ENCODE results near the gene WDR35. TPM values are rescaled to one million over a fixed set of nuclear protein-coding genes. Genes with fewer than 3 reads are reported as not detected.

The WDR35 gene
- total RNA-seq, 1 experiment from 2014 or later = 16.7 TPM

DNA sequence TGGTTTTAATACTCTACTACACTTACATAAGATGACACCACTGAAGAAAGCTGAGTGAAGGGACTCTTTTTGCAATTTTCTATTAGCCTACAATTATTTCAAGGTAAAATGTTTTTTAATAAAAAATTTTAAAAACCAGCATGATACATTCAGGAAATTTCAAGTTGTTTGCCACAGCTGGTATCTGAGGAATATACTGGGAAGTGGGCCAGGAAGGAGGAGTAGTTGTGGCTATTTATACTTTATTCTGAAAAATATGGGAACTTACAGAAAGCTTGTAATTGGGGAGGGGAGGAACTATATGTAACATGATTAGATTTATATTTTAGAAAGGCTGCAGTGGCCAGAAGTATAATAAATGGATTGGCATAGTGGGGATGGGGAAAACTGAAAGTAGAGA lies 40.8 kb downstream of the WDR35 start:
- Mint-ChIP-seq H3K27ac (no peak overlapping the region), H3K4me1 (peaks cover 13 to 14% of the 10 kb centered on the region in 2 experiments), H3K27me3 (ENCODE audit: low read depth) (no peaks in the 10 kb centered on the region), H3K9me3 (no peaks in the 10 kb centered on the region), H3K4me3 (no peak overlapping the region), H3K36me3 (ENCODE audit: insufficient read depth in 1 of 3, low read depth in 3 of 3) (peaks cover 0 to 12% (median 0%) of the 10 kb centered on the region in 3 experiments; a peak in 4 of 7 replicates)
- Histone ChIP-seq H4K20me1 (ENCODE audit: control insufficient read depth, insufficient read depth, insufficient read length) (no peaks in the 10 kb centered on the region), H4K91ac (ENCODE audit: insufficient read length, low read depth, low read length) (no peak overlapping the region), H3K9ac (ENCODE audit: extremely low read depth, insufficient read length, low read length) (no peak overlapping the region), H2BK20ac (ENCODE audit: low read depth, low read length, poor library complexity, severe bottlenecking) (no peak overlapping the region), H3K27ac (ENCODE audit: insufficient read length, low read depth, low read length) (no peak overlapping the region), H3K27me3 (ENCODE audit: insufficient read depth, low read length) (no peaks in the 10 kb centered on the region), H4K8ac (replicated peaks; ENCODE audit: insufficient read length, low read depth, low read length) (no peak overlapping the region), H3K23ac (ENCODE audit: insufficient read length, low read depth, low read length) (no peak overlapping the region), H4K5ac (ENCODE audit: insufficient read length, low read depth, low read length) (no peak overlapping the region), H3K79me2 (ENCODE audit: insufficient read depth, low read length) (no peaks in the 10 kb centered on the region), H3K4me2 (ENCODE audit: insufficient read depth, insufficient read length, low read length) (no peak overlapping the region), H2BK15ac (ENCODE audit: low read depth, low read length) (no peak overlapping the region), H2BK120ac (ENCODE audit: low read depth, low read length, poor library complexity, severe bottlenecking) (no peak overlapping the region), H2BK12ac (ENCODE audit: insufficient read length, low read depth, low read length) (no peak overlapping the region), H3K18ac (ENCODE audit: insufficient read length, low read depth, low read length) (no peak overlapping the region), H3T11ph (ENCODE audit: low read length) (no peak overlapping the region), H3K14ac (ENCODE audit: insufficient read depth, low read length) (no peak overlapping the region), H3K4ac (ENCODE audit: low read depth, low read length) (no peak overlapping the region), H3K79me1 (ENCODE audit: insufficient read depth, low read depth, low read length, poor library complexity, severe bottlenecking) (no peaks in the 10 kb centered on the region), H3K56ac (ENCODE audit: insufficient read length, low read depth, low read length) (no peak overlapping the region), H3K23me2 (ENCODE audit: insufficient read length, low read depth, low read length, poor library complexity, severe bottlenecking) (no peaks in the 10 kb centered on the region), H2AFZ (ENCODE audit: low read length) (no peak overlapping the region), H2AK5ac (ENCODE audit: insufficient read length, low read length) (no peak overlapping the region), H3K4me1 (ENCODE audit: insufficient read depth, low read length) (0 out of 2 replicates have a peak, but pooled peaks cover 3% of the 10 kb centered on the region), H2BK5ac (ENCODE audit: insufficient read length, low read length) (no peak overlapping the region), H3K9me3 (ENCODE audit: control insufficient read depth, low read depth, low read length) (no peaks in the 10 kb centered on the region)
- no peak for DNase-seq
- TF ChIP-seq, protein P1, sequence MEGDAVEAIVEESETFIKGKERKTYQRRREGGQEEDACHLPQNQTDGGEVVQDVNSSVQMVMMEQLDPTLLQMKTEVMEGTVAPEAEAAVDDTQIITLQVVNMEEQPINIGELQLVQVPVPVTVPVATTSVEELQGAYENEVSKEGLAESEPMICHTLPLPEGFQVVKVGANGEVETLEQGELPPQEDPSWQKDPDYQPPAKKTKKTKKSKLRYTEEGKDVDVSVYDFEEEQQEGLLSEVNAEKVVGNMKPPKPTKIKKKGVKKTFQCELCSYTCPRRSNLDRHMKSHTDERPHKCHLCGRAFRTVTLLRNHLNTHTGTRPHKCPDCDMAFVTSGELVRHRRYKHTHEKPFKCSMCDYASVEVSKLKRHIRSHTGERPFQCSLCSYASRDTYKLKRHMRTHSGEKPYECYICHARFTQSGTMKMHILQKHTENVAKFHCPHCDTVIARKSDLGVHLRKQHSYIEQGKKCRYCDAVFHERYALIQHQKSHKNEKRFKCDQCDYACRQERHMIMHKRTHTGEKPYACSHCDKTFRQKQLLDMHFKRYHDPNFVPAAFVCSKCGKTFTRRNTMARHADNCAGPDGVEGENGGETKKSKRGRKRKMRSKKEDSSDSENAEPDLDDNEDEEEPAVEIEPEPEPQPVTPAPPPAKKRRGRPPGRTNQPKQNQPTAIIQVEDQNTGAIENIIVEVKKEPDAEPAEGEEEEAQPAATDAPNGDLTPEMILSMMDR (conservative IDR thresholded peaks at IDR 0.05) = no peak

Measured in H9 (cell line).